Measurements from ENCODE around the gene TRIM15. TPM values are rescaled to one million over a fixed set of nuclear protein-coding genes. Genes with fewer than 3 reads are reported as not detected.

TRIM15 gene
- total RNA-seq, 6 experiments from 2014 or later = 1.7 to 17.7 (median 5.7) TPM

GRCh38 chr6:30130179-30130679 lies 33.1 kb upstream of the TRIM15 start:
- ATAC-seq (no peak), DNase-seq (no peak)
- H3K27me3 ChIP-seq = peaks cover 0 to 8% of the 10 kb centered on the region in 2 donors
- no peak overlapping the region for H3K4me3 ChIP-seq
- intact Hi-C loops (cut with DNase I) = no loop called here
- peaks cover 0 to 9% (median 2%) of the 10 kb centered on the region in 4 donors for H3K4me1 ChIP-seq
- 53% methylated on average over 4 of the region's 4 CpGs for WGBS (ENCODE audit: insufficient coverage, low coverage, low lambda C conversion rate, missing lambda C conversion rate)
- H3K36me3 ChIP-seq = no peaks in the 10 kb centered on the region
- H3K27ac ChIP-seq = no peak overlapping the region
- TF ChIP-seq CTCF (IDR thresholded peaks at IDR 0.05) (no peak), POLR2A (IDR thresholded peaks at IDR 0.05) (no peak)
- H3K9me3 ChIP-seq = no peaks in the 10 kb centered on the region

GRCh38 chr6:30130887-30131862 lies 32.2 kb upstream of the TRIM15 start:
- DNase-seq (peak in 2 of 3 donors; percentile 54 to 73), ATAC-seq (peak; percentile 90 to 99 (median 96))
- Histone ChIP-seq H3K4me1 (peaks cover 0 to 9% (median 2%) of the 10 kb centered on the region in 4 donors), H3K27me3 (peaks cover 0 to 8% of the 10 kb centered on the region in 2 donors), H3K9me3 (no peaks in the 10 kb centered on the region), H3K27ac (no peak overlapping the region), H3K4me3 (no peak overlapping the region), H3K36me3 (no peaks in the 10 kb centered on the region)
- 21% methylated on average over 16 of the region's 16 CpGs for WGBS (ENCODE audit: insufficient coverage, low coverage, low lambda C conversion rate, missing lambda C conversion rate)
- intact Hi-C loops (cut with DNase I) = no loop called here
- TF ChIP-seq CTCF (IDR thresholded peaks at IDR 0.05) (peak; percentile 95 to 99 (median 98)), POLR2A (IDR thresholded peaks at IDR 0.05) (no peak)

- TF ChIP-seq CTCF (IDR thresholded peaks at IDR 0.05) (no peak), POLR2A (IDR thresholded peaks at IDR 0.05) (no peak)
- Histone ChIP-seq H3K36me3 (no peaks in the 10 kb centered on the region), H3K4me1 (peaks cover 0 to 9% (median 2%) of the 10 kb centered on the region in 4 donors), H3K9me3 (no peaks in the 10 kb centered on the region), H3K27ac (no peak overlapping the region), H3K27me3 (peaks cover 0 to 8% of the 10 kb centered on the region in 2 donors), H3K4me3 (no peak overlapping the region)
- WGBS (ENCODE audit: insufficient coverage, low coverage, low lambda C conversion rate, missing lambda C conversion rate) = 76% methylated on average over 2 of the region's 2 CpGs
- DNase-seq (no peak), ATAC-seq (no peak)
- intact Hi-C loops (cut with DNase I) = no loop called here
Measured at GRCh38 chr6:30131947-30132497, 31.3 kb upstream of the TRIM15 start.

- WGBS (ENCODE audit: insufficient coverage, low coverage, low lambda C conversion rate, missing lambda C conversion rate) = 61% methylated on average over 2 of the region's 2 CpGs
- intact Hi-C loops (cut with DNase I) = no loop called here
- Histone ChIP-seq H3K27me3 (no peaks in the 10 kb centered on the region), H3K27ac (no peak overlapping the region), H3K4me1 (peaks cover 0 to 4% (median 0%) of the 10 kb centered on the region in 4 donors), H3K4me3 (no peak overlapping the region), H3K9me3 (no peaks in the 10 kb centered on the region), H3K36me3 (no peaks in the 10 kb centered on the region)
- DNase-seq (no peak), ATAC-seq (no peak)
- no peak for TF ChIP-seq POLR2A (IDR thresholded peaks at IDR 0.05)
- no peak for TF ChIP-seq CTCF (IDR thresholded peaks at IDR 0.05)
Measured at GRCh38 chr6:30135147-30135546, 28.2 kb upstream of the TRIM15 start.
